Heart right ventricle (tissue), 16 donors: ENCODE data around the gene CES3. TPM values are rescaled to one million over a fixed set of nuclear protein-coding genes. Genes with fewer than 3 reads are reported as not detected.
"Not testable (repeated sequence)": the region's sequence is repeated elsewhere in the genome, so short reads cannot be mapped to it uniquely, and the experiment has no call there.

Source experiments
- ATAC-seq, 8 donors: fragments of 200-7000 bp; cut with Tn5 transposase; one replicate each; pipeline ENCODE4 v1.9.1; 2020; ENCODE audit warnings: mild to moderate bottlenecking in 8 of 8, moderate library complexity in 8 of 8, moderate number of reproducible peaks in 1 of 8
- DNase-seq, 2 donors: peaks; one replicate each; pipeline ENCODE4 v3.0.0-alpha.2; 2020
- H3K27ac ChIP-seq, 10 donors: fragments of 200-600 bp; sonication (generic) in 2 of 10; one replicate each; pipeline versions ENCODE4 v1.5.0 to v1.8.0; 2020 to 2022; ENCODE audit warnings: mild to moderate bottlenecking in 3 of 10
- H3K27me3 ChIP-seq, 7 donors: fragments of 200-600 bp; one replicate each; pipeline ENCODE4 v1.8.0; 2021 to 2022; ENCODE audit warnings: mild to moderate bottlenecking in 2 of 7
- H3K36me3 ChIP-seq, 9 donors: fragments of 200-600 bp; sonication (generic) in 1 of 9; one replicate each; pipeline versions ENCODE4 v1.5.0 to v1.8.0; 2020 to 2022; ENCODE audit warnings: mild to moderate bottlenecking in 2 of 9
- H3K4me1 ChIP-seq, 9 donors: fragments of 200-600 bp; sonication (generic) in 1 of 9; one replicate each; pipeline versions ENCODE4 v1.5.0 to v1.8.0; 2020 to 2022; ENCODE audit warnings: mild to moderate bottlenecking in 4 of 9
- H3K4me3 ChIP-seq, 10 donors: fragments of 200-600 bp; sonication (generic) in 2 of 10; one replicate each; pipeline versions ENCODE4 v1.5.0 to v1.8.0; 2020 to 2022; ENCODE audit warnings: mild to moderate bottlenecking in 7 of 10, moderate library complexity in 2 of 10
- H3K9me3 ChIP-seq, 11 donors: fragments of 200-600 bp in 10 of 11; sonication (generic) in 2 of 11; one replicate each; pipeline versions ENCODE4 v1.5.0 to v1.8.0; 2013 to 2022; ENCODE audit warnings: mild to moderate bottlenecking in 2 of 11, control low read depth in 1 of 11, moderate library complexity in 1 of 11
- CTCF ChIP-seq, 9 donors: fragments of 200-600 bp; sonication (generic) in 2 of 9; IDR thresholded peaks; one replicate each; pipeline versions ENCODE4 v1.5.0 to v1.8.0; 2021 to 2022; ENCODE audit warnings: antibody characterized with exemption in 9 of 9, mild to moderate bottlenecking in 5 of 9, moderate library complexity in 1 of 9
- WGBS, 2 donors: extraction: QIAGEN DNeasy Blood & Tissue Kit; methylation state at CpG; one replicate each; pipeline ENCODE4 v1.1.7; 2013; ENCODE audit warnings: inconsistent platforms in 1 of 2; 5-methylcytosine and 5-hydroxymethylcytosine counted together
- intact Hi-C, 10 donors: fragments of 100-400 bp; cut with DNase I; formaldehyde crosslinking; loops; one replicate each; pipeline versions ENCODE4 v1.11.1 to v1.14.2; 2022
- polyA plus RNA-seq, 2 donors: library from polyadenylated mRNA; stranded (reverse); fragments of 200-250 nt; gene quantifications; one replicate each; pipeline ENCODE4 v1.2.3, GENCODE V29; 2013
- total RNA-seq, 10 donors: library from RNA; stranded (reverse); fragmentation: NEBNext Ultra II Directional in 3 of 10; extraction: Animal tissue kit (Norgen Biotek cat#: 25700) in 3 of 10; gene quantifications; one replicate each; pipeline versions ENCODE4 v1.2.1 to v1.2.4, GENCODE V29; 2021 to 2023
- donor health status: Arrhythmogenic right ventricular cardiomyopathy.
- donor health status: ischemic (EF 13 %, LVEDD 7.1; RV severe dilation, severe dysfunction).
- donor health status: healthy with polysubstance abuse.
- donor health status: DM: no; HTN: yes; CAD: no.
- donor health status: DM: no; HTN: no; CAD: no.
- donor health status: ischemic (EF 25% LVEDD 6.9; RV normal size, moderate dysfunction).
- donor health status: ischemic (EF 25% LVEDD 5.7; RV mildly dilated, moderate dysfunction).
- donor health status: healthy.
- donor health status: DM: yes; HTN: yes; CAD: no.
- donor health status: Ischemic cardiomyopathy.
- donor health status: ischemic (EF 35%, LVEDD 5.7; RV mildly dilated, moderate dysfunction).
- donor health status: nonischemic (EF 11% LVEDD 7.7; RV severe dilation, severe dysfunction).
- donor health status: DM: yes; HTN: yes; CAD: no.
- donor health status: PGD.
- donor health status: ischemic (EF 29% LVEDD 5.4; RV normal size, mild dysfunction).
- donor health status: nonischemic (EF 23%, LVEDD 6.1; RV moderate dilation, normal function).

The CES3 gene
- total and polyA plus RNA-seq, 12 donors = 0.07 to 2.8 (median 1.1) TPM

DNA sequence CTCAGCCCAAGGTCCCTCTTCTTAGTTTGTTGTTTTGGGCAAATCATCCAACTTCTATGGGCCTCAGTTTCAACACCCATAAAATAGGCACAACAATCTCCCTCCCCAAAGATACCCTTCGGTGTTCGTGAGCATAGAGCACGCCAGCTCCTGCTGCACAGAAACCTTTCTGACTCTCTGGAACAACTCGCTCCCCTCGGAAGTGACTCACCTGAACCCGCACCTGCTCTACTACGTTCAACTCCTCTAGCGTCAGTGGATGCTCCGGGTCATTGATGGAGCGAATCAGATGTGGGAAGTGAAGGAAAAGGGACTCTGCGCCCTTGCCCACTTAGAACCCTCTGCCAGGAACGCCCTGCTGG, 27.3 kb upstream of the CES3 start:
- peaks cover 21 to 60% (median 42%) of the 10 kb centered on the region in 9 donors for H3K4me1 ChIP-seq
- H3K36me3 ChIP-seq = peaks cover 0 to 48% (median 0%) of the 10 kb centered on the region in 9 donors
- H3K27ac ChIP-seq = peak overlapping the region; percentile 83 to 99 (median 95)
- WGBS, 2 donors = 3 to 4% methylated on average over 12 of the region's 12 CpGs
- intact Hi-C loops = loop anchor here in 3 of 10 donors (5.0 kb wide), 1 partner anchor 36 kb away; no protein-coding TSS in a partner anchor
- ATAC-seq = no peak
- H3K9me3 ChIP-seq = no peaks in the 10 kb centered on the region
- peak overlapping the region; percentile 62 to 99 (median 86) for H3K4me3 ChIP-seq
- H3K27me3 ChIP-seq = no peaks in the 10 kb centered on the region
- no peak for DNase-seq
- TF ChIP-seq CTCF (IDR thresholded peaks at IDR 0.05) = no peak

DNA sequence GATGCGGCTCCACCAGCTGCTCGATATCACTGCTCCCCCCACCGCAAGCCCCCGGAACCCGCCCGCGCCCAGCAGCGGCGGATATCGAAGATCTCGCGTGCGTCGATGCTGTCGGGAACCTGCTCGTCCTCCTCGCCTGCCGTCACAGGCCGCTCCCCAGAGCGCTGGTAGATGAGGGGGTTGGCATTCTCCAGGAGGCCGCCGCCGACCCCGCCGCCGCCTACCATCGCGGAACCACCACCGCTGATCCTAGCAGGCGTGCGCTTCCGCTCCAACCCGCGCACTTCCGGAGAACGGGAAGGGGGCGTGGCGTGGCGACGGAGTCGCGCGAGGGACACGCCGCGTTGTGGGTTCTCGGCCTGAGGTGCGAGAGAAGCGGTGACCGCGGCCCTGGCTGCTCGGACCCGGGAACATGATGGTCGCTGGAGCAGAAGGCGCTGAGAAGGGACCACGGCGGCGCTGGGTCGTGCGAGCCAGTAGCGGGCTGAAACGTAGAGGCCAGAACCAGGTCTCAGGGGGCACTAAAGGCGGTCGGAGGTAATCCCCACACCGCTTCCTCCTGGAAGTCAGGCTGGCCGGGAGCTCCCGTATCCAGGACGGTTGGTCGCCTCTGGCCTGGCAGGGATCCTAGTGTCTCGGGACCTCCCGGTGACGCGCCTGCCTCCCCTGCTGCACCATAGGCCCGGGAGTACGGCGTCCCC, 26.8 kb upstream of the CES3 start, which contains the start of gene CIAO2B:
Gene CIAO2B, minus strand, starts transcription at position 265 of the 701 bp plus-strand sequence. Its CDS starts 38 bp downstream, at position 227.
- 0 to 1% methylated on average over 76 of the region's 76 CpGs for WGBS, 2 donors
- TF ChIP-seq CTCF (IDR thresholded peaks at IDR 0.05) = no peak
- ATAC-seq (peak; percentile 81 to 94 (median 90)), DNase-seq (peak; percentile 90 to 92)
- no peaks in the 10 kb centered on the region for H3K9me3 ChIP-seq
- H3K27ac ChIP-seq = peak within 1 kb of the TSS; percentile 83 to 99 (median 95)
- peak within 1 kb of the TSS; percentile 62 to 99 (median 86) for H3K4me3 ChIP-seq
- H3K36me3 ChIP-seq = peaks cover 0 to 53% (median under 1%) of the 10 kb centered on the region in 9 donors
- peaks cover 21 to 55% (median 42%) of the 10 kb centered on the region in 9 donors for H3K4me1 ChIP-seq
- intact Hi-C loops = loop anchor here in 3 of 10 donors (5.0 kb wide), 1 partner anchor 37 kb away; no protein-coding TSS in a partner anchor
- H3K27me3 ChIP-seq = no peaks in the 10 kb centered on the region

DNA sequence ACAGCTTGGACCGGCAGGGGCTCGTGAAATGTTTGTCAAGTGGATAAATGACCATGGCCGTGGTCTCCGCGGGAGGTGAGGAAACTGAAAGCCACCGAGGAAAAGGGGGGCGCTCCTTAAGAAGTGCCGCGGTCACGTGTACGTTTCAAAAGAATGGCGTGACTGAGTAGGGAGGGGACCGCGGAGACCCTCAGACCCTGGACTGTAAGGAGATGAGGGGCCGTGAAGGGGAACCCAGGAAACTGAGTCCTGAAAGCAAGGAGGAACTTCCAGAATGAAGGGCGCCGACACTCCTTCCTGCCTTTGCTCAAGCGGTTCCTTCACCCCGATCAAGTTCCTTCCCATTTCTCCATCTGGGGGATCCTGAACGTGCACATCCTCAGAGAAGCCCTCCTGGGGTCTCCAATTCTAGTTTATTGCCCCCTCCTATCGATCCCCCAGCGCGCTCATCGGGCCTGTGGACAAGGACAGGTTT, 26.2 kb upstream of the CES3 start:
- not testable (repeated sequence) for DNase-seq, H3K9me3 ChIP-seq, H3K27me3 ChIP-seq
- 1 to 2% methylated on average over 17 to 19 of the region's 24 CpGs for WGBS, 2 donors
- peak in 3 of 8 donors; percentile 1 to 9 (median 8) for ATAC-seq
- Histone ChIP-seq H3K36me3 (peaks cover 0 to 56% (median 5%) of the 10 kb centered on the region in 9 donors), H3K27ac (peak overlapping the region; percentile 83 to 99 (median 95)), H3K4me1 (peaks cover 21 to 53% (median 42%) of the 10 kb centered on the region in 9 donors), H3K4me3 (peak overlapping the region; percentile 62 to 99 (median 86))
- intact Hi-C loops = loop anchor here in 3 of 10 donors (5.0 kb wide), 1 partner anchor 38 kb away; no protein-coding TSS in a partner anchor

GRCh38 chr16:66935314-66936011, 25.6 kb upstream of the CES3 start, which contains the start of gene CES2:
Gene CES2 (plus strand): TSS chr16:66935516. CDS start chr16:66935636, 120 bp downstream.
- TF ChIP-seq CTCF (IDR thresholded peaks at IDR 0.05) = no peak
- 18 to 25% methylated on average over 44 of the region's 44 CpGs for WGBS, 2 donors
- peak; percentile 44 to 67 (median 64) for ATAC-seq

More at GRCh38 chr16:66935314-66936011, 25.6 kb upstream of the CES3 start, which contains the start of gene CES2:
- Histone ChIP-seq H3K4me1 (peaks cover 21 to 51% (median 42%) of the 10 kb centered on the region in 9 donors), H3K4me3 (peak within 1 kb of the TSS; percentile 62 to 99 (median 86)), H3K9me3 (no peaks in the 10 kb centered on the region), H3K27me3 (no peaks in the 10 kb centered on the region), H3K36me3 (peaks cover 0 to 61% (median 11%) of the 10 kb centered on the region in 9 donors), H3K27ac (peak within 1 kb of the TSS; percentile 83 to 99 (median 95))
- intact Hi-C loops = no loop called here
- peak; percentile 49 to 58 for DNase-seq
